ENCODE results near the gene FBXW5. TPM values are rescaled to one million over a fixed set of nuclear protein-coding genes. Genes with fewer than 3 reads are reported as not detected.

The FBXW5 gene
- total RNA-seq, 4 donors from 2014 or later, result 294 to 820 (median 446) TPM

DNA sequence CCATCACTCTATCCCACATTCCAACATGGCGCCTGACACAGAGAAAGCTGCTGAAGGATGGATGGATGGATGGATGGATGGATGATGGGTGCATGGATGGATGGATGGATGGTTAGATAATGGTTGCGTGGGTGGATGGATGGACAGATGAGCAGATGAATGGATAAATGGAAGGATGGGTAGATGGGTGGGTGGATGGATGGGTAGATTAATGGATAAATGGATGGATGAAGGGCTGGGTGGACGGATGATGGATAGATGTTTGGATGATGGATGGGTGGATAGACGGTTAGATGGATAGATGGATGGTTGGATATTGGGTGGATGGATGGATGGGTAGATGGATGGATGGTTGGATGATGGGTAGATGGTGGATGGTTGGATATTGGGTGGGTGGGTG lies 12.1 kb upstream of the FBXW5 start:
- intact Hi-C loops (cut with DNase I; ENCODE audit: low total_unique reads) (no loop called here), in situ Hi-C loops (cut with MboI; ENCODE audit: low pct_ligation_motif_present in 1 of 4, low pct_unique_long_range_greater_than_20kb in 1 of 4, low sequenced_read_pairs in 3 of 4) (no loop called here)
- Histone ChIP-seq H3K27me3 (no peaks in the 10 kb centered on the region), H3K4me1 (no peaks in the 10 kb centered on the region), H3K36me3 (no peaks in the 10 kb centered on the region), H3K27ac (no peak overlapping the region), H3K4me3 (no peak overlapping the region), H3K9me3 (no peaks in the 10 kb centered on the region)
- no peak for TF ChIP-seq POLR2AphosphoS5 (IDR thresholded peaks at IDR 0.05)
- no peak for TF ChIP-seq CTCF (IDR thresholded peaks at IDR 0.05)
- TF ChIP-seq POLR2A (IDR thresholded peaks at IDR 0.05), result no peak
- TF ChIP-seq EP300 (IDR thresholded peaks at IDR 0.05; ENCODE audit: low read depth), result no peak
- DNase-seq, result no peak
- WGBS, 2 donors (ENCODE audit: low coverage in 1 of 2), result 94 to 100% methylated on average over 2 to 4 of the region's 4 CpGs

DNA sequence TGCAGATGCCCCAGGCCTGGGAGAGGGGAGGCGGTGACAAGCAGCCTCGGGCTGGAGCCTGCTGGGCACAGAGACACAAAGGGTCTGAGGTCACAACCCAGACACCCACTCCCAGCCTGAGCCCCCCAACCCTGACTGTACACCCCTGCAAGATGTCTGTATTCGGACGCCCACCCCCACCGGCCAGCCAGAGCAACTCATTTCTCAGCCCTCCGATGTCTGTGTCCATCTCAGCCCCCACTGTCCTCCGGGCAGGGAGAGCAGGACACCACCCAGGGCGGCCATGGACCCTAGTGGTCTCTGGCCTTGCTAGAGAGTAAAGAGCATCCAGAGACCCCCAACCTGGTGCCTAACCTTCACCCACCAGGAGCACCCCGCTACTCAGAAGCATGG lies 11.4 kb upstream of the FBXW5 start:
- Histone ChIP-seq H3K36me3 (no peaks in the 10 kb centered on the region), H3K4me1 (peaks cover 0 to 3% (median under 1%) of the 10 kb centered on the region in 4 donors), H3K9me3 (no peaks in the 10 kb centered on the region), H3K4me3 (no peak overlapping the region), H3K27ac (no peak overlapping the region), H3K27me3 (no peaks in the 10 kb centered on the region)
- in situ Hi-C loops (cut with MboI; ENCODE audit: low pct_ligation_motif_present in 1 of 4, low pct_unique_long_range_greater_than_20kb in 1 of 4, low sequenced_read_pairs in 3 of 4), result no loop called here
- no peak for TF ChIP-seq POLR2A (IDR thresholded peaks at IDR 0.05)
- TF ChIP-seq CTCF (IDR thresholded peaks at IDR 0.05), result no peak
- no peak for TF ChIP-seq EP300 (IDR thresholded peaks at IDR 0.05; ENCODE audit: low read depth)
- TF ChIP-seq POLR2AphosphoS5 (IDR thresholded peaks at IDR 0.05), result no peak
- DNase-seq, result no peak
- WGBS, 2 donors (ENCODE audit: low coverage in 1 of 2), result 94% methylated on average over 7 of the region's 9 CpGs; no CpG with 5 or more reads in 1 of the 2 donors
- intact Hi-C loops (cut with DNase I; ENCODE audit: low total_unique reads), result no loop called here

GRCh38 chr9:136955202-136955942 lies 10.8 kb upstream of the FBXW5 start:
- no peak overlapping the region for H3K27ac ChIP-seq
- H3K27me3 ChIP-seq, result no peaks in the 10 kb centered on the region
- DNase-seq, result no peak
- H3K36me3 ChIP-seq, result no peaks in the 10 kb centered on the region
- WGBS, 2 donors (ENCODE audit: low coverage in 1 of 2), result 94 to 95% methylated on average over 4 to 9 of the region's 14 CpGs
- no peak for TF ChIP-seq POLR2AphosphoS5 (IDR thresholded peaks at IDR 0.05)
- TF ChIP-seq CTCF (IDR thresholded peaks at IDR 0.05), result no peak
- TF ChIP-seq POLR2A (IDR thresholded peaks at IDR 0.05), result no peak
- TF ChIP-seq EP300 (IDR thresholded peaks at IDR 0.05; ENCODE audit: low read depth), result no peak
- no peak overlapping the region for H3K4me3 ChIP-seq
- in situ Hi-C loops (cut with MboI; ENCODE audit: low pct_ligation_motif_present in 1 of 4, low pct_unique_long_range_greater_than_20kb in 1 of 4, low sequenced_read_pairs in 3 of 4) (no loop called here), intact Hi-C loops (cut with DNase I; ENCODE audit: low total_unique reads) (no loop called here)
- H3K4me1 ChIP-seq, result peaks cover under 1 to 9% (median 6%) of the 10 kb centered on the region in 4 donors
- no peaks in the 10 kb centered on the region for H3K9me3 ChIP-seq

DNA sequence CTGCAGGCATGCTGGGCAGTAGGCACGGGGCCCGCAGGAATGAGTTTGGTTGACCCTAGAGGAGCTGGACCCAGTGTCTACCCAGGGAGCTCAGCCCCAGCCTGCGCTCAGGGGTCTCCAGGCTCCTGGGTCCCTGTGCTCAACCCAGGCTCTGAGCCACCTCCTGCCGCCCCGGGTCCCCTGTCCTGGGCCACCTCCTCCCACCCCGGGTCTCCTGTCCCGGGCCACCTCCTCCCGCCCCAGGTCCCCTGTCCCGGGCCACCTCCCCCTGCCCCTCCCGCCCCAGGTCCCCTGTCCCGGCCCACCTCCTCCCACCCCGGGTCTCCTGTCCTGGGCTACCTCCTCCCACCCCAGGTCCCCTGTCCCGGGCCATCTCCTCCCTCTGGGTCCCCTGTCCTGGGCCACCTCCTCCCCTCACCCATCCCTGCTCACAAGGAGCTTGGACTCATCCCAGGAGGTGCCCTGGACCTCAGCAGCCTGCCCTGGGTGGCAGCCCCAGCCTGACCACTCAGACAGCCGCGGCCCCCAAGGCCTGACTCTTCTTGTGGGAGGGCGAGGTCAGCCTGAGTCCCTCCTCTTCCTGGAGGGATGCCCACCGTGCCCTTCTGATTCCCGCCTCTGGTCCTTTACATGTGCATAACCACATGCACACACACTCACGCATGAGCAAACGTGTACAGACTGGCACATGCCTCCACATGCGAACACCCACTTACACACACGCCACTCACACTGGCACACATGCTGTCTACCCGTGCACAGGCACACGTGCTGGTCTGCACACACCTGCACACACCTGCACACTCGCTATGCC lies 9.9 kb upstream of the FBXW5 start:
- TF ChIP-seq EP300 (IDR thresholded peaks at IDR 0.05; ENCODE audit: low read depth), result no peak
- TF ChIP-seq POLR2AphosphoS5 (IDR thresholded peaks at IDR 0.05), result no peak
- TF ChIP-seq POLR2A (IDR thresholded peaks at IDR 0.05), result no peak
- no peak for TF ChIP-seq CTCF (IDR thresholded peaks at IDR 0.05)
- no peak for DNase-seq
- no peak overlapping the region for H3K4me3 ChIP-seq
- peaks cover 3 to 12% (median 10%) of the 10 kb centered on the region in 4 donors for H3K4me1 ChIP-seq
- no peaks in the 10 kb centered on the region for H3K9me3 ChIP-seq
- no peak overlapping the region for H3K27ac ChIP-seq
- no peaks in the 10 kb centered on the region for H3K27me3 ChIP-seq
- intact Hi-C loops (cut with DNase I; ENCODE audit: low total_unique reads), result no loop called here
- H3K36me3 ChIP-seq, result no peaks in the 10 kb centered on the region
- WGBS, 2 donors (ENCODE audit: low coverage in 1 of 2), result 87 to 90% methylated on average over 6 to 25 of the region's 25 CpGs
- in situ Hi-C loops (cut with MboI; ENCODE audit: low pct_ligation_motif_present in 1 of 4, low pct_unique_long_range_greater_than_20kb in 1 of 4, low sequenced_read_pairs in 3 of 4), result no loop called here

Data from transverse colon (tissue), 4 donors.